Sigmoid colon (tissue), 7 donors: ENCODE measurements around the gene SIGMAR1. TPM values are rescaled to one million over a fixed set of nuclear protein-coding genes. Genes with fewer than 3 reads are reported as not detected.

Experiments
- DNase-seq: peaks from one replicate; pipeline ENCODE4 v3.0.0-alpha.2; 2019
- H3K27ac ChIP-seq, 4 donors: fragments of 200-600 bp; sonication (generic); one replicate each; pipeline ENCODE4 v1.5.1; 2016 to 2019; ENCODE audit warnings: mild to moderate bottlenecking in 1 of 4
- H3K27me3 ChIP-seq, 3 donors: fragments of 200-600 bp; sonication (generic); one replicate each; pipeline ENCODE4 v1.5.1; 2019; ENCODE audit warnings: mild to moderate bottlenecking in 1 of 3
- H3K36me3 ChIP-seq, 4 donors: fragments of 200-600 bp; sonication (generic); one replicate each; pipeline ENCODE4 v1.5.1; 2016 to 2019
- H3K4me1 ChIP-seq, 4 donors: fragments of 200-600 bp; sonication (generic); one replicate each; pipeline ENCODE4 v1.5.1; 2017 to 2019
- H3K4me3 ChIP-seq, 4 donors: fragments of 200-600 bp; sonication (generic); one replicate each; pipeline ENCODE4 v1.5.1; 2017 to 2019; ENCODE audit warnings: mild to moderate bottlenecking in 2 of 4, moderate library complexity in 1 of 4
- H3K9me3 ChIP-seq, 4 donors: fragments of 200-600 bp in 3 of 4; sonication (generic) in 3 of 4; one replicate each; pipeline versions ENCODE4 v1.5.1 to v1.6.1; 2013 to 2019
- CTCF ChIP-seq, 4 experiments: fragments of 450-650 bp in 3 of 4; fragments of 200-600 bp in 1 of 4; IDR thresholded peaks; one replicate each; pipeline ENCODE4 v1.5.1; 2016 to 2019; ENCODE audit warnings: antibody characterized with exemption in 4 of 4, mild to moderate bottlenecking in 3 of 4, moderate library complexity in 2 of 4
- EP300 ChIP-seq, 4 donors: sonication (generic); formaldehyde crosslinking; IDR thresholded peaks; one replicate each; pipeline ENCODE4 v1.6.1; 2017; ENCODE audit warnings: antibody characterized with exemption in 4 of 4
- POLR2A ChIP-seq, 2 donors: fragments of 450-650 bp; IDR thresholded peaks; one replicate each; pipeline ENCODE4 v1.6.1; 2016; ENCODE audit warnings: antibody characterized with exemption in 2 of 2, mild to moderate bottlenecking in 2 of 2, moderate library complexity in 2 of 2
- POLR2AphosphoS5 ChIP-seq, 4 donors: sonication (generic); formaldehyde crosslinking; IDR thresholded peaks; one replicate each; pipeline ENCODE4 v1.6.1; 2017; ENCODE audit warnings: antibody characterized with exemption in 4 of 4
- WGBS, 2 donors: extraction: QIAGEN DNeasy Blood & Tissue Kit; methylation state at CpG; one replicate each; pipeline ENCODE4 v1.1.7; 2013; 5-methylcytosine and 5-hydroxymethylcytosine counted together
- intact Hi-C: fragments of 100-400 bp; cut with DNase I; formaldehyde crosslinking; loops from one replicate; pipeline ENCODE4 v1.15.1; 2023
- polyA plus RNA-seq, 3 donors: library from polyadenylated mRNA; stranded (reverse); fragments of 200-250 nt; gene quantifications; one replicate each; pipeline ENCODE4 v1.2.3, GENCODE V29; 2013
- total RNA-seq, 4 donors: library from RNA; depleted of rRNA; stranded (reverse); fragments of >200 nt; gene quantifications; one replicate each; pipeline ENCODE4 v1.1.0, GENCODE V29; 2016
- donor health status: healthy with polysubstance abuse.
- donor health status: Bipolar disorder and iron deficiency.
- donor health status: healthy.

SIGMAR1 gene
- total and polyA plus RNA-seq, 7 donors, result 12.0 to 82.6 (median 70.6) TPM

DNA sequence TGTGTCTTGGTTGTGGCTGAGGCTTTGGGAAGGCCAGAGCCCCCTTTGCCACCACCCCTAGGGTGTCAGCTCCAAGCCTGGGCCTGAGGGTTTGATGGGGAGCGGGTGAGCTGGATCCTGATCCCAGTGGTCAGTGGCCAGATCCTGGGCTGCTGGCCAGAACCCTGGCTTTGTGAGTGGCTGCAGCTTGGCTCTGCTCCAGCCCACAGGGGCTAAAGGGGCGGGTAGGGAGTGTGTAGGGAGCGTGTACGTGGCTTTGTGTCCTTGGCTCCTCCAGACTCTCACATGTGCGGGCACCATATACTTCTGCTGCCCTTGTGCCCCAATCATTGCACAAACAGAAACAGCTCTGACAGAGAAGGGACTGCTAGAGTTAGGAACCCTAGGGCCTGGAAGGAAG is 13.2 kb upstream of the SIGMAR1 start:
- intact Hi-C loops, result loop anchor here (5.0 kb wide), 1 partner anchor 341 kb away; no protein-coding TSS in a partner anchor
- 86 to 87% methylated on average over 5 of the region's 5 CpGs for WGBS, 2 donors
- H3K4me1 ChIP-seq, result peaks cover 0 to 80% (median 75%) of the 10 kb centered on the region in 4 donors
- no peaks in the 10 kb centered on the region for H3K27me3 ChIP-seq
- no peak for TF ChIP-seq EP300 (IDR thresholded peaks at IDR 0.05)
- no peak for TF ChIP-seq POLR2AphosphoS5 (IDR thresholded peaks at IDR 0.05)
- no peak for TF ChIP-seq POLR2A (IDR thresholded peaks at IDR 0.05)
- no peak for TF ChIP-seq CTCF (IDR thresholded peaks at IDR 0.05)
- H3K36me3 ChIP-seq, result peaks cover 5 to 29% (median 14%) of the 10 kb centered on the region in 4 donors
- DNase-seq, result no peak
- H3K9me3 ChIP-seq, result no peaks in the 10 kb centered on the region
- H3K4me3 ChIP-seq, result no peak overlapping the region
- H3K27ac ChIP-seq, result peak overlapping the region; percentile 83 to 91 (median 88)

DNA sequence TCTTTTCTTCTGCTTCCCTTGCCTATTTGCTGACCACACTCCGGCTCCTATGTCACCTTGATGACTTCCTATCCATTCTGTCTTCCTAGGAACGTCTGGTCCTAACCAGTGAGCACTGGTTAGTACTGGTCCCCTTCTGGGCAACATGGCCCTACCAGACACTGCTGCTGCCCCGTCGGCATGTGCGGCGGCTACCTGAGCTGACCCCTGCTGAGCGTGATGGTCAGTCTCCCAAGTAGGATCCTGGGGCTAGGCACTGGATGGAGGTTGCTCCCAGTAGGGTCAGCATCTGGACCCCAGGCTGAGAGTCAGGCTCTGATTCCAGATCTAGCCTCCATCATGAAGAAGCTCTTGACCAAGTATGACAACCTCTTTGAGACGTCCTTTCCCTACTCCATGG is 11.1 kb upstream of the SIGMAR1 start:
- TF ChIP-seq POLR2A (IDR thresholded peaks at IDR 0.05) (no peak), EP300 (IDR thresholded peaks at IDR 0.05) (no peak), POLR2AphosphoS5 (IDR thresholded peaks at IDR 0.05) (no peak), CTCF (IDR thresholded peaks at IDR 0.05) (no peak)
- Histone ChIP-seq H3K4me1 (peaks cover 0 to 59% (median 55%) of the 10 kb centered on the region in 4 donors), H3K27ac (peak overlapping the region in 3 of 4 donors; percentile 83 to 90 (median 89))

GRCh38 chr9:34647651-34648050 is 10.1 kb upstream of the SIGMAR1 start:
- H3K27ac ChIP-seq, result peak overlapping the region; percentile 83 to 94 (median 90)
- H3K36me3 ChIP-seq, result peaks cover 5 to 29% (median 14%) of the 10 kb centered on the region in 4 donors
- H3K27me3 ChIP-seq, result no peaks in the 10 kb centered on the region
- intact Hi-C loops, result loop anchor here (5.0 kb wide), 1 partner anchor 55 kb away; no protein-coding TSS in a partner anchor
- peak overlapping the region; percentile 50 to 81 (median 59) for H3K4me3 ChIP-seq
- 24 to 56% methylated on average over 10 of the region's 10 CpGs for WGBS, 2 donors
- H3K4me1 ChIP-seq, result peaks cover 0 to 48% (median 45%) of the 10 kb centered on the region in 4 donors
- DNase-seq, result no peak
- no peaks in the 10 kb centered on the region for H3K9me3 ChIP-seq
- TF ChIP-seq EP300 (IDR thresholded peaks at IDR 0.05) (no peak), POLR2A (IDR thresholded peaks at IDR 0.05) (no peak), CTCF (IDR thresholded peaks at IDR 0.05) (no peak)

More for the DNA sequence above, 11.1 kb upstream of the SIGMAR1 start:
- DNase-seq, result no peak
- Histone ChIP-seq H3K4me3 (no peak overlapping the region), H3K9me3 (no peaks in the 10 kb centered on the region), H3K27me3 (no peaks in the 10 kb centered on the region), H3K36me3 (peaks cover 5 to 29% (median 14%) of the 10 kb centered on the region in 4 donors)
- WGBS, 2 donors, result 95 to 97% methylated on average over 8 of the region's 8 CpGs
- intact Hi-C loops, result loop anchor here (5.0 kb wide), 1 partner anchor 54 kb away; no protein-coding TSS in a partner anchor

- DNase-seq, result no peak
- intact Hi-C loops, result loop anchor here (5.0 kb wide), 1 partner anchor 55 kb away; no protein-coding TSS in a partner anchor
- WGBS, 2 donors, result 1% methylated on average over 8 of the region's 8 CpGs
Measured at GRCh38 chr9:34647084-34647403, 9.5 kb upstream of the SIGMAR1 start.

More at GRCh38 chr9:34647084-34647403, 9.5 kb upstream of the SIGMAR1 start:
- H3K36me3 ChIP-seq, result peaks cover 5 to 29% (median 14%) of the 10 kb centered on the region in 4 donors
- peak overlapping the region; percentile 83 to 94 (median 90) for H3K27ac ChIP-seq
- peak overlapping the region; percentile 50 to 81 (median 59) for H3K4me3 ChIP-seq
- TF ChIP-seq EP300 (IDR thresholded peaks at IDR 0.05) (no peak), POLR2A (IDR thresholded peaks at IDR 0.05) (no peak), POLR2AphosphoS5 (IDR thresholded peaks at IDR 0.05) (no peak), CTCF (IDR thresholded peaks at IDR 0.05) (no peak)
- H3K9me3 ChIP-seq, result no peaks in the 10 kb centered on the region
- H3K27me3 ChIP-seq, result no peaks in the 10 kb centered on the region
- peaks cover 0 to 42% (median 39%) of the 10 kb centered on the region in 4 donors for H3K4me1 ChIP-seq
